K562 (cell line): Measurements from ENCODE around the gene LCN12. TPM values are rescaled to one million over a fixed set of nuclear protein-coding genes. Genes with fewer than 3 reads are reported as not detected.
A peak's percentile ranks its signal among the peaks of the same experiment; 100 is the strongest.

Experiments
- AFF1 ChIP-seq, 2 experiments: fragments of 450-650 bp; IDR thresholded peaks; 2 replicates each; pipeline ENCODE4 v1.6.1; 2018; ENCODE audit warnings: mild to moderate bottlenecking in 2 of 2, low read depth in 1 of 2; ENCODE audit not compliant: partially characterized antibody in 2 of 2
- CCNT2 ChIP-seq: IDR thresholded peaks from 2 replicates; pipeline ENCODE4 v1.6.1; 2011; ENCODE audit warnings: borderline replicate concordance, low read depth, mild to moderate bottlenecking, moderate library complexity, mixed read lengths, low read length; ENCODE audit not compliant: insufficient read length; ENCODE audit errors: extremely low read depth
- DPF2 ChIP-seq: fragments of 450-650 bp; IDR thresholded peaks from 2 replicates; pipeline ENCODE4 v1.6.1; 2016
- FIP1L1 ChIP-seq: fragments of 200-400 bp; formaldehyde crosslinking; IDR thresholded peaks from 2 replicates; pipeline ENCODE4 v1.6.1; 2018; ENCODE audit warnings: mild to moderate bottlenecking, low read depth, low read length; ENCODE audit not compliant: poor library complexity, severe bottlenecking
- HMGN3 ChIP-seq: IDR thresholded peaks from 2 replicates; pipeline ENCODE4 v1.6.1; 2011; ENCODE audit warnings: borderline replicate concordance, low read depth, mild to moderate bottlenecking, mixed read lengths, low read length; ENCODE audit not compliant: insufficient read length; ENCODE audit errors: extremely low read depth
- ILF3 ChIP-seq: fragments of 450-650 bp; IDR thresholded peaks from 2 replicates; pipeline ENCODE4 v1.6.1; 2018; ENCODE audit warnings: antibody characterized with exemption, mild to moderate bottlenecking, moderate library complexity, borderline replicate concordance
- ILK ChIP-seq: fragments of 450-650 bp; IDR thresholded peaks from 2 replicates; pipeline ENCODE4 v1.6.1; 2016; ENCODE audit warnings: missing genetic modification characterization, low read depth, mild to moderate bottlenecking, missing compliant biosample characterization, moderate library complexity, borderline replicate concordance
- JUN ChIP-seq, 2 experiments: sonication (generic) in 1 of 2; formaldehyde crosslinking in 1 of 2; IDR thresholded peaks; 2 replicates each; pipeline versions ENCODE4 v1.6.1 to v1.8.0; 2012 to 2022; ENCODE audit warnings: borderline replicate concordance in 2 of 2, mild to moderate bottlenecking in 2 of 2, improper control_type of control experiment in 1 of 2, low read depth in 1 of 2, low read length in 1 of 2, missing genetic modification reagents in 1 of 2
- MITF ChIP-seq: IDR thresholded peaks from 2 replicates; pipeline ENCODE4 v1.6.1; 2014; ENCODE audit warnings: antibody characterized with exemption
- NFYB ChIP-seq: IDR thresholded peaks from 2 replicates; pipeline ENCODE4 v1.6.1; 2011; ENCODE audit warnings: mild to moderate bottlenecking, moderate library complexity; ENCODE audit not compliant: insufficient read length; ENCODE audit errors: extremely low read depth
- NONO ChIP-seq, 2 experiments: fragments of 200-400 bp in 1 of 2; fragments of 450-650 bp in 1 of 2; formaldehyde crosslinking in 1 of 2; IDR thresholded peaks; 2 replicates each; pipeline ENCODE4 v1.6.1; 2017; ENCODE audit warnings: low read depth in 2 of 2, mild to moderate bottlenecking in 2 of 2, moderate library complexity in 2 of 2, low read length in 1 of 2
- POU5F1 ChIP-seq: fragments of 150-350 bp; IDR thresholded peaks from 2 replicates; pipeline ENCODE4 v1.6.1; 2014; ENCODE audit warnings: borderline replicate concordance, low read length, low read depth, mild to moderate bottlenecking; ENCODE audit not compliant: partially characterized antibody
- PPARD ChIP-seq: fragments of 250-450 bp; sonication (Bioruptor Pico); IDR thresholded peaks from 2 replicates; pipeline ENCODE4 v1.8.0; 2022; ENCODE audit warnings: inconsistent platforms, mild to moderate bottlenecking, moderate library complexity
- TAF9B ChIP-seq: fragments of 450-650 bp; IDR thresholded peaks from 2 replicates; pipeline ENCODE4 v1.6.1; 2018; ENCODE audit warnings: mild to moderate bottlenecking; ENCODE audit not compliant: partially characterized antibody
- U2AF2 ChIP-seq: fragments of 200-400 bp; formaldehyde crosslinking; optimal IDR thresholded peaks from 2 replicates; pipeline ENCODE3; 2017; ENCODE audit warnings: low read depth, mild to moderate bottlenecking, low read length
- ZC3H11A ChIP-seq: IDR thresholded peaks from 2 replicates; pipeline ENCODE4 v1.6.1; 2012; ENCODE audit warnings: low read depth, low read length, improper control_type of control experiment
- ZNF75A ChIP-seq: fragments of 450-650 bp; formaldehyde crosslinking; IDR thresholded peaks from 2 replicates; pipeline ENCODE4 v1.4.0; 2020; ENCODE audit warnings: mild to moderate bottlenecking
- polyA plus RNA-seq, 8 experiments: library from polyadenylated mRNA; depleted of rRNA in 4 of 8; stranded (reverse) in 5 of 8; unstranded in 3 of 8; fragments of >200 nt; fragmentation: Nextera tagmentation in 2 of 8; fragmentation: Illumina TruSeq in 1 of 8; extraction: Ambion mirVana in 2 of 8; extraction: Trizol in 1 of 8; gene quantifications; 2 replicates each; pipeline versions ENCODE4 v1.2.1 to v1.2.3, GENCODE V29; 2011 to 2014; ENCODE audit warnings: inconsistent platforms in 1 of 8, missing spikeins in 1 of 8
- total RNA-seq, 7 experiments: library from RNA; depleted of rRNA in 6 of 7; stranded (reverse); fragments of >200 nt in 6 of 7; fragmentation: Illumina TruSeq in 2 of 7; extraction: Trizol in 2 of 7; gene quantifications; 2 replicates each; pipeline versions ENCODE4 v1.2.1 to v1.2.3, GENCODE V29; 2011 to 2021; ENCODE audit warnings: low replicate concordance in 1 of 7
- TF ChIP-seq, protein P1 (sequence below): sonication (generic); formaldehyde crosslinking; IDR thresholded peaks from 2 replicates; pipeline ENCODE4 v1.8.0; 2022; ENCODE audit warnings: missing genetic modification reagents, mild to moderate bottlenecking, borderline replicate concordance

LCN12 gene
- total and polyA plus RNA-seq, 9 of the 15 experiments (the other 6 are each of a cell fraction or from before 2014, with no cell fraction given): 0.05 TPM; not detected in 8

GRCh38 chr9:136944519-136945332 is 7.3 kb upstream of the LCN12 start, which contains the start of the genes C8G and FBXW5 (continued):
- TF ChIP-seq AFF1 (IDR thresholded peaks at IDR 0.05; ENCODE audit: low read depth in 1 of 2, partially characterized antibody in 2 of 2) (peak in 1 of 2 experiments; percentile 56), ILF3 (no peak), CCNT2 (peak; percentile 89), NONO (IDR thresholded peaks at IDR 0.05; ENCODE audit: low read depth in 2 of 2, low read length in 1 of 2) (peak in 1 of 2 experiments; percentile 89; a peak in 1 of 4 replicates), ILK (tag) (no peak), ZNF75A (CRISPR knock-in tag) (0 out of 2 replicates have a peak, but pooled peaks have one; percentile 36), NFYB (no peak), HMGN3 (peak; percentile 69), TAF9B (no peak), ZC3H11A (peak; percentile 76; the same call in 1 of the 2 replicates), FIP1L1 (peak; percentile 61), PPARD (CRISPR knock-in tag) (no peak), U2AF2 (no peak), MITF (peak; percentile 69; the same call in 1 of the 2 replicates), POU5F1 (peak; percentile 13), DPF2 (peak; percentile 90), JUN (IDR thresholded peaks at IDR 0.05; ENCODE audit: borderline replicate concordance, low read depth, low read length) (peak; percentile 55; the same call in 1 of the 2 replicates), JUN (CRISPR knock-in tag; IDR thresholded peaks at IDR 0.05; ENCODE audit: borderline replicate concordance) (no peak)
- TF ChIP-seq, protein P1, sequence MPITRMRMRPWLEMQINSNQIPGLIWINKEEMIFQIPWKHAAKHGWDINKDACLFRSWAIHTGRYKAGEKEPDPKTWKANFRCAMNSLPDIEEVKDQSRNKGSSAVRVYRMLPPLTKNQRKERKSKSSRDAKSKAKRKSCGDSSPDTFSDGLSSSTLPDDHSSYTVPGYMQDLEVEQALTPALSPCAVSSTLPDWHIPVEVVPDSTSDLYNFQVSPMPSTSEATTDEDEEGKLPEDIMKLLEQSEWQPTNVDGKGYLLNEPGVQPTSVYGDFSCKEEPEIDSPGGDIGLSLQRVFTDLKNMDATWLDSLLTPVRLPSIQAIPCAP (CRISPR knock-in tag): no peak
